ENCODE measurements around the gene MAPK8. TPM values are rescaled to one million over a fixed set of nuclear protein-coding genes. Genes with fewer than 3 reads are reported as not detected.

Gene MAPK8
- total and polyA plus RNA-seq, 10 donors: 5.2 to 61.4 (median 37.4) TPM

DNA sequence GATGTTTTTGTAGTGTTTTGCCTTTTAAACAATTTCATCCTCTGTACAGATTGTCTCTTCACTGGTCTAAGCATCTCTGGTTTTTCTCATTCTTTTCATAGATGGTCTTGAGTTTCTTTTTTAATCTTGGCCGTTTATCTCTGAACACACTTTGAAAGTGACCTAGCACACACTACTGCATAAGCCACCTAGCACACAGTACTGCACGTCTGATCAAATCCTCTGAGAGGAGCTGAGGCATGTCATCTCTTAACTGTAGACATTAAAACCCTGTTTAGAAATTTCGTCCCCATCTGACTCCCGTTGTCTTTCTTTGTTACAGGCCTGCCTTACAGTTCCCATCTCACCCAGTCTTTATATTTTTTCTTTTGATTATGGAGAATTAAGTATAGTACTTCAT lies 100.2 kb downstream of the MAPK8 start:
- 91 to 95% (median 91%) methylated on average over 4 of the region's 4 CpGs for WGBS, 5 donors

DNA sequence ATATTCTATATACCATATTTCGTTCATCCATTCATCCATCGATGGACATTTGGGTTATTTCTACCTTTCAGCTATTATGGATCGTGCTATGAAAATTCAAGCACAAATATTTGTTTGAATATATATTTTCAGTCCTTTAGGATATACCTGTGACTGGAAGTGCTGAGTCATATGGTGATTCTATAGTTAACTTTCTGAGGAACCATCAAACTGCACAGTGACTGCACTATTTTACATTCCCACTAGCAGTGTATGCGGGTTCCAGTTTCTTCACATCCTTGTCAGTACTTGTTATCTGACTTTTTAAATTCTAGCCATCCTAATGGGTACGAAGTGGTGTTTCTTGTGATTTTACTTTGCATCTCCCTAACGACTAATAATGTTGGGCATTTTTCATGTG lies 104.0 kb downstream of the MAPK8 start:
- H3K9me3 ChIP-seq: peaks cover 0 to 22% (median 15%) of the 10 kb centered on the region in 8 donors
- DNase-seq: no peak
- peaks cover 0 to 67% (median 29%) of the 10 kb centered on the region in 6 donors for H3K36me3 ChIP-seq
- TF ChIP-seq, protein P1, sequence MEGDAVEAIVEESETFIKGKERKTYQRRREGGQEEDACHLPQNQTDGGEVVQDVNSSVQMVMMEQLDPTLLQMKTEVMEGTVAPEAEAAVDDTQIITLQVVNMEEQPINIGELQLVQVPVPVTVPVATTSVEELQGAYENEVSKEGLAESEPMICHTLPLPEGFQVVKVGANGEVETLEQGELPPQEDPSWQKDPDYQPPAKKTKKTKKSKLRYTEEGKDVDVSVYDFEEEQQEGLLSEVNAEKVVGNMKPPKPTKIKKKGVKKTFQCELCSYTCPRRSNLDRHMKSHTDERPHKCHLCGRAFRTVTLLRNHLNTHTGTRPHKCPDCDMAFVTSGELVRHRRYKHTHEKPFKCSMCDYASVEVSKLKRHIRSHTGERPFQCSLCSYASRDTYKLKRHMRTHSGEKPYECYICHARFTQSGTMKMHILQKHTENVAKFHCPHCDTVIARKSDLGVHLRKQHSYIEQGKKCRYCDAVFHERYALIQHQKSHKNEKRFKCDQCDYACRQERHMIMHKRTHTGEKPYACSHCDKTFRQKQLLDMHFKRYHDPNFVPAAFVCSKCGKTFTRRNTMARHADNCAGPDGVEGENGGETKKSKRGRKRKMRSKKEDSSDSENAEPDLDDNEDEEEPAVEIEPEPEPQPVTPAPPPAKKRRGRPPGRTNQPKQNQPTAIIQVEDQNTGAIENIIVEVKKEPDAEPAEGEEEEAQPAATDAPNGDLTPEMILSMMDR (IDR thresholded peaks at IDR 0.05 in 8 of 11, conservative IDR thresholded peaks at IDR 0.05 in 3 of 11): no peak
- no peak for TF ChIP-seq POLR2AphosphoS5 (IDR thresholded peaks at IDR 0.05)
- no peak for TF ChIP-seq POLR2A (IDR thresholded peaks at IDR 0.05)
- no peak overlapping the region for H3K27ac ChIP-seq
- no peaks in the 10 kb centered on the region for H3K27me3 ChIP-seq (replicated peaks in 1 of 7)
- H3K4me1 ChIP-seq: no peaks in the 10 kb centered on the region
- H3K4me3 ChIP-seq: no peak overlapping the region
- intact Hi-C loops (cut with DNase I; ENCODE audit: low total_unique reads): no loop called here
- WGBS, 5 donors: 95 to 97% (median 97%) methylated on average over 6 of the region's 6 CpGs

More for the DNA sequence above, 100.2 kb downstream of the MAPK8 start:
- H3K36me3 ChIP-seq: peaks cover 0 to 59% (median 17%) of the 10 kb centered on the region in 6 donors
- peaks cover 0 to 6% (median 0%) of the 10 kb centered on the region in 8 donors for H3K9me3 ChIP-seq
- no peaks in the 10 kb centered on the region for H3K27me3 ChIP-seq (replicated peaks in 1 of 7)
- no peak overlapping the region for H3K4me3 ChIP-seq
- H3K27ac ChIP-seq: no peak overlapping the region
- TF ChIP-seq, protein P1 (IDR thresholded peaks at IDR 0.05 in 8 of 11, conservative IDR thresholded peaks at IDR 0.05 in 3 of 11): no peak
- no peak for TF ChIP-seq POLR2AphosphoS5 (IDR thresholded peaks at IDR 0.05)
- no peak for TF ChIP-seq POLR2A (IDR thresholded peaks at IDR 0.05)
- H3K4me1 ChIP-seq: no peaks in the 10 kb centered on the region
- intact Hi-C loops (cut with DNase I; ENCODE audit: low total_unique reads): no loop called here
- DNase-seq: no peak

DNA sequence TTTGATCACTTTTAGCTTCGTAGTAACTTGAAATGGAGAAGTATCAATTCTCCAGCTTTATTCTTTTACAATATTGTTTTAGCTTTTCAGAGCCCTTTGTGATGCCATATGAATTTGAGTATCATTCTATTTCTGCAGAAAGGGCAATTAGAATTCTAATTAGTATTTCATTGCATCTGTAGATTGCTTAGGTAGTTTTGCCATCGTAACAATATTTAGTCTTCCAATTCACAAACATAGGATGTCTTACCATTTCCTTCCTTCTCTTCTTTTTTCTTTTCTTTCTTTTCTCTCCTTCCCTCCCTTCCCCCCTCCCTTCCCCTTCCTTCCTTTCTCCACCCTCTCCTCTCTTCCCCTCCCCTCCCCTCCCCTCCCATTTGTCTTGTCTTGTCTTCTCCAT lies 105.0 kb downstream of the MAPK8 start:
- no peak for DNase-seq
- Histone ChIP-seq H3K4me1 (no peaks in the 10 kb centered on the region), H3K9me3 (peaks cover 0 to 22% (median 15%) of the 10 kb centered on the region in 8 donors), H3K36me3 (peaks cover 0 to 67% (median 26%) of the 10 kb centered on the region in 6 donors), H3K27ac (no peak overlapping the region), H3K27me3 (replicated peaks in 1 of 7) (no peaks in the 10 kb centered on the region), H3K4me3 (no peak overlapping the region)
- WGBS, 5 donors: 96 to 100% (median 98%) methylated on average over 2 of the region's 2 CpGs
- TF ChIP-seq POLR2A (IDR thresholded peaks at IDR 0.05) (no peak), POLR2AphosphoS5 (IDR thresholded peaks at IDR 0.05) (no peak)
- TF ChIP-seq, protein P1 (IDR thresholded peaks at IDR 0.05 in 8 of 11, conservative IDR thresholded peaks at IDR 0.05 in 3 of 11): no peak
- intact Hi-C loops (cut with DNase I; ENCODE audit: low total_unique reads): no loop called here

DNA sequence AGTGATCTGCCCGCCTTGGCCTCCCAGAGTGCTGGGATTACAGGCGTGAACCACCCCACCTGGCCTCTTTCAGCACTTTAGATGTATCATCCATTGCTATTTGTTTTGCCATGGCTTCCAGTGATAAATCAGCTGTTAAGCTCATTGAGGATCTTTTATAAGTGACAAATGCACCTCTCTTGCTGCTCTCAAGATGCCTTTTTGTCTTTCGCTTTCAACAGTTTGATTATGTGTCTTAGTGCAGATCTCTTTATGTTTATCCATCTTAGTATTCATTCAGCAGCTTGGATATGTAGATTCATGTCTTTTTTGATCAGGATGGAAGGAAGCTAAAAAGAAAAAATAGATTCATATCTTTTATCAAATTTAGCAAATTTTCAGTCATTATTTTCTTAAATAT lies 105.6 kb downstream of the MAPK8 start:
- no peaks in the 10 kb centered on the region for H3K27me3 ChIP-seq (replicated peaks in 1 of 7)
- WGBS, 5 donors: 95 to 100% (median 99%) methylated on average over 3 of the region's 3 CpGs
- TF ChIP-seq, protein P1 (IDR thresholded peaks at IDR 0.05 in 8 of 11, conservative IDR thresholded peaks at IDR 0.05 in 3 of 11): no peak
- TF ChIP-seq POLR2AphosphoS5 (IDR thresholded peaks at IDR 0.05) (no peak), POLR2A (IDR thresholded peaks at IDR 0.05) (no peak)
- peaks cover 0 to 22% (median 15%) of the 10 kb centered on the region in 8 donors for H3K9me3 ChIP-seq
- H3K4me3 ChIP-seq: no peak overlapping the region
- no peak overlapping the region for H3K27ac ChIP-seq
- no peaks in the 10 kb centered on the region for H3K4me1 ChIP-seq
- DNase-seq: no peak
- intact Hi-C loops (cut with DNase I; ENCODE audit: low total_unique reads): no loop called here
- H3K36me3 ChIP-seq: peaks cover 0 to 67% (median 24%) of the 10 kb centered on the region in 6 donors
